ENCODE results near the gene DENND2A.
"Not testable (repeated sequence)": the region's sequence is repeated elsewhere in the genome, so short reads cannot be mapped to it uniquely, and the experiment has no call there.

The DENND2A gene

DNA sequence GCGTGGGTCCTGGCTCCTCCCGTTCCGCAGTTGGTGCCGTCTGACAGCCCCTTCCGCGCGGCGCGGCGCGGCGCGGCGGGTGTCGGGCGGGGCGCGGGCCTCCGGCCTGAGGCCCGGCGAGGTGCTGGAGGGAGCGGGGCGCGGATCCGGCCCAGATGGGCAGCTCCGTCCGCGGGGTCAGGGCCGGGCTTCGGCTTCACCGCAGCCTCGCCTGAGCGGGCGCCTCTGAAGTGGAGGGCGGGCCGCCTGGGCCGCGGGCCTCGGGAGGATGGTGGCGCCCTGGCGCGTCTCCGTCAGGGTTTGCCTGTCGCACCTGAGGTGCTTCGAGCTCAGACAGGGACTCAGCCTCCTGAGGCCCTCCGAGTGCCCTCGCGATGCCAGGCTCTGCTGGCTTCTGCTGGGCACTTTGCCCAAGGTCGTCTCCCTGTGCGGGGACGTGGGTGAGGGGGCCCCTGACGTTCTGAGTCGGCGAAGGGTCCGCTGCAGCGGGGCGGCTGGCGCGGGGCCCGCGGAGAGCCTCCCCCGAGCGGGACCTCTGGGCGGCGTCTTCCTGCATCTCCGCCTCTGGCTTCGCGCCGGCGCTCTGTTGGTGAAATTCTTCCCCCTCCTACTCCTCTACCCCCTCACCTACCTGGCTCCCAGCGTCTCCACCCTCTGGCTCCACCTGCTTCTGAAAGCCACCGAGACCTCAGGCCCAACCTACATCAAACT, 32.6 kb upstream of the DENND2A start:
- peak; percentile 32 to 58 (median 44) for DNase-seq (ENCODE audit: low read depth in 3 of 3)

GRCh38 chr7:140672382-140673062, 31.9 kb upstream of the DENND2A start, which contains the start of gene ADCK2:
TSS of gene ADCK2 (plus strand) at chr7:140672945. CDS start at chr7:140673331, 386 bp downstream.
- peak in 2 of 3 experiments; percentile 33 to 48 for DNase-seq (ENCODE audit: low read depth in 3 of 3)

GRCh38 chr7:140671966-140672365, 31.4 kb upstream of the DENND2A start:
- no peak for DNase-seq (ENCODE audit: low read depth in 3 of 3)

DNA sequence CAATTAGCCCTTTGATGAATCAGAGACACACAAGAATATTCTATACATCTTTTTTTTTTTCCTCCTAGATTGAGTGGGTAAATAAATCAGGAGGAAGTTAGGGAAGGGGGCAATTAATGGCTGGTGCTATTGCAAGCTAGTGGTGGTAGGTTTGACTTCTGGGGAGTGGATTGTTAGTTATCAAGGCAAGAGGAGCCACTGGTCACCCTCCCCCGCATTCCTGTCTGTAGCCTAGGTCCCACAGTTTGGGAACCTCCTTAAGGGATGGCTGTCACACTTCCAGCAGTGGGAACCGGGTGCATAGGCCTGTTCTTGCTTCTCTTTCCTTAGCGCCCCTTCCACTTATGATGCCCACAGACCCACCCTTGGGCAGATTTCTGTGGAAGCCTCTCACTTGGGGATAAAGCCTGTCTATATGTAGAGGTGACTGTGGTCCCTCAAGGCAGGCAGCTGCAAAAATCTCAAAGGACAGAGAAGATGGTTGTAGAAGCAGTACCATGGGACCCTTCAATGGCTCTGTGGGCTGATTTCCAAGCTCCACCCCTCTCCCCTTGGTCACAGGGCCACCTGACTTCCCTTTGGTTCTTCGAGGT, 29.8 kb upstream of the DENND2A start:
- DNase-seq (ENCODE audit: low read depth in 3 of 3): no peak

- DNase-seq (ENCODE audit: low read depth in 3 of 3): not testable (repeated sequence)
These were observed 29.2 kb upstream of the DENND2A start for GRCh38 chr7:140669862-140670261.

DNA sequence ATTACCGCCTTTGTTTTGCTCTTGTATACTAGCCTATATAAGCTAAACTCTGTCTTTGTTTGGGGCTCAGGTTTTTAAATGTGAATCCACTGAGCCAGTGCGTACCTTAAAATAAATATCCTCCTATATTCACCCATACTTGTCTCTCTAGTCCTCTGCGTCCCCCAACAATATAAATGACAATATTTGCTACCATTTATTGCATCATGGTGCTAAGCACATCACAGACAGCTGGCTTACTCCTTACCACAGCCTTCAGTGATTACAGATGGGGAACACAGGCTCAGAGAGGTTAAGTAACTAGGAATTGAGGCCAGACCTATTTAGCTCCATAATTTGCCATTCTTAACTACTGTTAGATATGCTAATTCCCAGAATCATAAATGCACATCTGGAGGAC, 28.7 kb upstream of the DENND2A start:
- no peak for DNase-seq (ENCODE audit: low read depth in 3 of 3)

- DNase-seq (ENCODE audit: low read depth in 3 of 3): no peak
These were observed 28.0 kb upstream of the DENND2A start for GRCh38 chr7:140668641-140669040.

DNA sequence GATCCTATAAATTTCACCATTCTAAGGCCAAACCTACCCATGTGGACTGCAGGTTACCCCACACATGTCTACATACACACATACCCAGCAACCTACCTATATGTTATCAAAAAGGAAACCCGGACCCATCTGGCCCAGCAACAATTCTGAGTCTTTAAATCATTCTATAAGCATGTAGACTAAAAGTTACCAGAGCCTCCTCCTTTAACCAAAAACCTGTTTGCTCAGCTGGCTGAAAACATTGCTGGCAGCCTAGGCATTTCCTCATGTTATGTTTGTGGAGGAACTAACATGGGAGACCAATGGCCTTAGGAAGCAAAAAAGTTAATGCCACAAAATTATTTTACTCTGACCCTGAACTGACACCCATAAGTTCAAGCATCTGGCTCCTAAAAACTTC, 26.9 kb upstream of the DENND2A start:
- no peak for DNase-seq (ENCODE audit: low read depth in 3 of 3)

DNA sequence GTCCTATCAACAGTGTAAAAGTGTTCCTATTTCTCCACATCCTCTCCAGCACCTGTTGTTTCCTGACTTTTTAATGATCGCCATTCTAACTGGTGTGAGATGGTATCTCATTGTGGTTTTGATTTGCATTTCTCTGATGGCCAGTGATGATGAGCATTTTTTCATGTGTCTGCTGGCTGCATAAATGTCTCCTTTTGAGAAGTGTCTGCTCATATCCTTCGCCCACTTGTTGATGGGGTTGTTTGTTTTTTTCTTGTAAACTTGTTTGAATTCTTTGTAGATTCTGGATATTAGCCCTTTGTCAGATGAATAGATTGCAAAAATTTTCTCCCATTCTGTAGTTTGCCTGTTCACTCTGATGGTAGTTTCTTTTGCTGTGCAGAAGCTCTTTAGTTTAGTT, 22.3 kb upstream of the DENND2A start:
- DNase-seq (ENCODE audit: low read depth in 3 of 3): not testable (repeated sequence)

- DNase-seq (ENCODE audit: low read depth in 3 of 3): no peak
These were observed 20.5 kb upstream of the DENND2A start for GRCh38 chr7:140661124-140661523.

- no peak for DNase-seq (ENCODE audit: low read depth in 3 of 3)
These were observed 19.2 kb upstream of the DENND2A start for GRCh38 chr7:140659856-140660255.

DNA sequence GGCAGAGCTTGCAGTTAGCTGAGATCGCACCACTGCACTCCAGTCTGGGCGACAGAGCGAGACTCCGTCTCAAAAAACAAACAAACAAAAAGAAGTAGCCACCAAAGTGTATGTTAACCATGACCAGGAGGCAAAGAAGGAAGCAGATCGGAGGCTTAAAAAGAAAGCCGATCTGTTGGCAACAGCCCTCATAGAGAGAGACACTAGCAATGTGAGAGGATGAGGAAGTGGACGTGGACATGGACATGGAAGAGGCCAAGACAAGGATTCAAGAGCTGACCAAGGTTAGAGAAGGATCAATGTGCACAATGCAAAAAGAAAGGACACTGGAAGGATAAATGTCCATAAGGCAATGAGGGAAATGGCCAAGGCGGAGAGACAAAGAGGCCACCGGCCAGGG, 17.3 kb upstream of the DENND2A start:
- no peak for DNase-seq (ENCODE audit: low read depth in 3 of 3)

DNA sequence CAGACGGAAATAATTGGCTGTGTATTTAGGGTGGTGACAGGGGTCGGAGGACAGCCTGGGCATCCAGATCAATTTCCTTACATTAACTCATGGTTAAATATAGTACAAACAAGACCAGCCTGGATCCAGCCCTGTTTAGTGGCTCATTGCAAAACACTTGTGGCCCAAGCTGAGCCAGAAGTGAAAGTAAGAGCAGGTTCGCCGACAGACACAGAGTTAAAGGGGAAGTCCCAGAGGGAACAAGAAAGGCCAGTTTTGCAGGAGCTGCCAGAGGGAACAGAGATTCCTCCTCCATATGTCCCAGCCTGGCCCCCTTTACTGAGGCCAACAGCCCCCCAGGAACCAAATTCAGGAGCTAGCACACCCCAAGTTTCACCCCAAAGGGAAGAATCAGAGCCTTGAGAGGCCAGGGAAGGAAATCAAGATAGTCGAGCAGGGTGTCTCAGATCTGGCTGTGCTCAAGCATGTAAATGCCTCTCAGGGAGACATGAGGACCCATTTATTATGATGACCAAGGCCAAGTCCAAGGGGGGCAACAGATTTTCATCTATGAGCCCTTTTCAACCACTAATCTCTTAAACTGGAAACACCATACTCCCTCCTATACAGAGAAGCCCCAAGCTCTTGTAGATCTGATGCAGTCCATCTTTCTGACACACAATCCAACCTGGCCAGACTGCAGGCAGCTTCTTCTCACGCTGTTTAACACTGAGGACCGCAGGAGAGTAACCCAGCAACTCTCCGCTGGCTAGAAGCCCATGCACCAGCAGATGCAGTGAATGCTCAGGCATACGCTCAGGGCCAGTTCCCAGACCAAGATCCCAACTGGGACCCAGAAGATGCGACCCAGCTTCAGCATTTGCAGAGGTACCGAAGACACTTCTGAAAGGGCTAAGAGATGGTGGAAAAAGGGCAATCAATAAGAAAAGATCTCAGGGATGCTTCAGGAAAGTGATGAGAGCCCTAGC, 16.2 kb upstream of the DENND2A start:
- DNase-seq (ENCODE audit: low read depth in 3 of 3): no peak

DNA sequence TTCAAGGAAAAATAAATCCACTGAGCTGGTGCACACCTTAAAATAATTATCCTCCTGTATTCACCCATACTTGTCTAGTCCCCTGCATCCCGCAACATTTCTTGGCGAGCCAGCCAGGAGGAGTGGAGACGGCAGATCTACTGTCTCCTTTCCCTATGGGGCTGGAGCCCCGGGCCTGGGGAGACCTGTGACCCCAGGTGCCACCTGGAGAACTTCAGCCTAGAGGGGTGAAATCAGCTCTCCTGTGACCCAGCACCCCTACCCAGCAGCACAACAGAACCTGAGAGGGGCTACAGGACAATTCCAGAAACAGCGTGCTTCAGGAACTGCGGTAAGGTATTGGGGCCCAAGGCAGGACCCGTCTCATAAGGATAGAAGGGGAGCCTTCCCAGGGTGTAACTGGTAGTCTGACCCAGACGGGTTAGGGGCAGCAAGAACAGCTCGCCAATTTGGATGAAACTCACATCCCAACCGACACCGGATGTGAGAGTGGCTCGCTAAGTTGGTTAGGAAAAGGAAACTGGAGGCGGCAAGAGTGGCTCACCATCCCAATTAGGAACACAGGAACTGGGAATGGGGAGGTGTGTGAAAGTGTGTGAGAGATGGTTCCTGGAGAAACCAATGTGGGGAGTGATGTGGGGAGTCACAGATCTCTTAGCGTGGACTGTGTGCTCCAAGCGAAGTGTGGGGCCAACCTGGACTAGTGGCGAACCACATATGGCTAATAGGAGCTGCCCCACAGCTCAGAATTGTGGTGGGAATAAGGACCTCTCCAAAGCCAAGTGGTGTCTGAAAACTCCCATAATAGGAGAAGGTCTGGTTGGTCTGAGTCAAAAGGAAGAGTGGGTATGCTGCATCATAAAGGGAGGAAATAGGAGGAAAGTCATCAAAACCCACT, 15.1 kb upstream of the DENND2A start:
- no peak for DNase-seq (ENCODE audit: low read depth in 3 of 3)

DNA sequence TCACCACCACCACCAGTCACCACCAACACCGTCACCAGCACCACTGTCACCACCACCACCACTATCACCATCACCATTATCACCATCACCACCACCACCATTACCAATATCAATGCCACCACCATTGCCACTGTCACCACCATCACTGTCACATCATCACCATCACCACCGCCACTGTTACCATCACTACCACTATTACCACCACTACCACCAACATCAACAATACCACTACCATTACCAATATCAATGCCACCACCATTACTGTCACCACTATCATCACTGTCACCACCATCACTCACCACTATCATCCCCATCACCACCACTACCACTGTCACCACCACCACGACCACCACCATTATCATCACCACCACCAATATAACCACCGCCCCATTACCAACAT, 14.0 kb upstream of the DENND2A start:
- no peak for DNase-seq (ENCODE audit: low read depth in 3 of 3)

- no peak for DNase-seq (ENCODE audit: low read depth in 3 of 3)
These were observed 13.4 kb upstream of the DENND2A start for GRCh38 chr7:140654109-140654387.

- no peak for DNase-seq (ENCODE audit: low read depth in 3 of 3)
These were observed 12.9 kb upstream of the DENND2A start for GRCh38 chr7:140653319-140654108.

DNA sequence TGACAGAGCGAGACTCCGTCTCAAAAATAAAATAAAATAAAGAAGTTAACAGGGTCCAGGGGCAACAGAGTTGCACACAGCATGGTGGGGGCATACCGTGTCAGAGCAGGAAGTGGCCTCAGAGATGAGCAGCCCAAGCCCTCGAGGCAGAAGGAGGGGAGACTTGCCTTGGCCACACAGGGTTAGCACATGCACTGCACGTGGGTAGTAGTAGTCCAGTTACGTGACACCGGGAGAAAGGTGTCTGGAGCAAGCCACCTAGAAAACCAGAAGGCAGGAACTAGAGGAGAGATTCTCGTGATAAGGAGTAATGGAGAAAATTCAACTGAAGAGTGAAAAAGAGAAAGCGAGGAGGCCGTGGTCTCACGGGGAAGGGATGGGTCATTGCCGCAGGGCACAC, 9.8 kb upstream of the DENND2A start:
- DNase-seq (ENCODE audit: low read depth in 3 of 3): no peak

- no peak for DNase-seq (ENCODE audit: low read depth in 3 of 3)
These were observed 9.1 kb upstream of the DENND2A start for GRCh38 chr7:140649556-140650205.
